ENCODE measurements around the gene MAPT. TPM values are rescaled to one million over a fixed set of nuclear protein-coding genes. Genes with fewer than 3 reads are reported as not detected.

Gene MAPT
- total RNA-seq, 2 donors from 2014 or later: 11.7 to 14.7 TPM

- no peaks in the 10 kb centered on the region for H3K27me3 ChIP-seq (replicated peaks; ENCODE audit: insufficient read depth)
- 72% methylated on average over 5 of the region's 5 CpGs for WGBS
- TF ChIP-seq, protein P1, sequence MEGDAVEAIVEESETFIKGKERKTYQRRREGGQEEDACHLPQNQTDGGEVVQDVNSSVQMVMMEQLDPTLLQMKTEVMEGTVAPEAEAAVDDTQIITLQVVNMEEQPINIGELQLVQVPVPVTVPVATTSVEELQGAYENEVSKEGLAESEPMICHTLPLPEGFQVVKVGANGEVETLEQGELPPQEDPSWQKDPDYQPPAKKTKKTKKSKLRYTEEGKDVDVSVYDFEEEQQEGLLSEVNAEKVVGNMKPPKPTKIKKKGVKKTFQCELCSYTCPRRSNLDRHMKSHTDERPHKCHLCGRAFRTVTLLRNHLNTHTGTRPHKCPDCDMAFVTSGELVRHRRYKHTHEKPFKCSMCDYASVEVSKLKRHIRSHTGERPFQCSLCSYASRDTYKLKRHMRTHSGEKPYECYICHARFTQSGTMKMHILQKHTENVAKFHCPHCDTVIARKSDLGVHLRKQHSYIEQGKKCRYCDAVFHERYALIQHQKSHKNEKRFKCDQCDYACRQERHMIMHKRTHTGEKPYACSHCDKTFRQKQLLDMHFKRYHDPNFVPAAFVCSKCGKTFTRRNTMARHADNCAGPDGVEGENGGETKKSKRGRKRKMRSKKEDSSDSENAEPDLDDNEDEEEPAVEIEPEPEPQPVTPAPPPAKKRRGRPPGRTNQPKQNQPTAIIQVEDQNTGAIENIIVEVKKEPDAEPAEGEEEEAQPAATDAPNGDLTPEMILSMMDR (IDR thresholded peaks at IDR 0.05): no peak
- TF ChIP-seq POLR2AphosphoS5 (IDR thresholded peaks at IDR 0.05) (no peak), POLR2A (IDR thresholded peaks at IDR 0.05) (no peak)
- H3K4me3 ChIP-seq: no peak overlapping the region
- intact Hi-C loops (cut with DNase I): no loop called here
- no peaks in the 10 kb centered on the region for H3K9me3 ChIP-seq
- H3K36me3 ChIP-seq: no peaks in the 10 kb centered on the region
- H3K27ac ChIP-seq: no peak overlapping the region
- DNase-seq (ENCODE audit: low spot score): no peak
- H3K4me1 ChIP-seq (replicated peaks): no peaks in the 10 kb centered on the region
Measured at GRCh38 chr17:45871718-45872117, 22.6 kb upstream of the MAPT start.

GRCh38 chr17:45873728-45874127, 20.6 kb upstream of the MAPT start:
- Histone ChIP-seq H3K27ac (no peak overlapping the region), H3K9me3 (no peaks in the 10 kb centered on the region), H3K4me3 (no peak overlapping the region), H3K4me1 (replicated peaks) (no peaks in the 10 kb centered on the region), H3K36me3 (no peaks in the 10 kb centered on the region), H3K27me3 (replicated peaks; ENCODE audit: insufficient read depth) (no peaks in the 10 kb centered on the region)
- DNase-seq (ENCODE audit: low spot score): no peak
- 29% methylated on average over 6 of the region's 6 CpGs for WGBS
- intact Hi-C loops (cut with DNase I): no loop called here
- TF ChIP-seq POLR2AphosphoS5 (IDR thresholded peaks at IDR 0.05): no peak
- TF ChIP-seq, protein P1 (IDR thresholded peaks at IDR 0.05): no peak
- TF ChIP-seq POLR2A (IDR thresholded peaks at IDR 0.05): no peak

DNA sequence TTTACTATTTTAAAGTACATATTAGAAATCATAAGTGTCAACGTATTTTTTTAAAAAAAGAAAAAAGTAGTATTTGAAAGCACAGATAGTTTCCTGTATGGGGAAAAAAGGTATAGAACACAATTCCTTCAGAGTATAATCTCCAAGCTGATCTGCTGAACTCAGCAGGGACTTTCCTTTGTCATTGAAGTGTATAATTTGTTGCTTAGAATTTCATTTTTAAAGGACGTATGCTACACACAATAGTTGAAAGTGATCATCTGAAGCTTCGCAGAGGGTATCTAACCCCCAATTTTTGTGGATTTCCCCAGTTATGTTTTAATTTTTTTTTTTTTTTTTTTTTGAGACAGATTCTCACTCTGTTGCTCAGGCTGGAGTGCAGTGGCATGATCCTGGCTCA, 20.2 kb upstream of the MAPT start:
- DNase-seq (ENCODE audit: low spot score): no peak
- no peaks in the 10 kb centered on the region for H3K27me3 ChIP-seq (replicated peaks; ENCODE audit: insufficient read depth)
- H3K36me3 ChIP-seq: no peaks in the 10 kb centered on the region
- TF ChIP-seq POLR2AphosphoS5 (IDR thresholded peaks at IDR 0.05) (no peak), POLR2A (IDR thresholded peaks at IDR 0.05) (no peak)
- TF ChIP-seq, protein P1 (IDR thresholded peaks at IDR 0.05): no peak
- intact Hi-C loops (cut with DNase I): no loop called here
- H3K9me3 ChIP-seq: no peaks in the 10 kb centered on the region
- H3K4me3 ChIP-seq: no peak overlapping the region
- no peak overlapping the region for H3K27ac ChIP-seq
- WGBS: 52% methylated on average over 3 of the region's 3 CpGs
- no peaks in the 10 kb centered on the region for H3K4me1 ChIP-seq (replicated peaks)

DNA sequence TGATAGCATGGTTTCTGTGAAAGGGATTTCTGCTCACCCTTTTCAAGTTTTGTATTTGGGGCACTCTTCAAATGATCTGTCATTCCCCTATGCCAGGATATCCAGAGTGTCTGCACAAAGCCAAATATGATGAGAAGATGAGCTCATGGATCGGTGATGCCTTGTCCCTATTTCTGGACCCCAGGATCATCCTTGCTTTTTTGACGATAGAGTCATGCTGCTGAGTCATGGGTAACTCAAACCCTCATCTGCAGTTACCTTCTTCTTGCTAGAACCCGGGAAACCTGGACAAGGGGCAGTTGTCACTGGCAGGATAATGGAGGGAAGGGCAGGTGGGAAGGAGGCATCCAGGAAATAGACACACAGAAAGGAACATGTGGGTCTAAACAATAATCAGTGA, 17.8 kb upstream of the MAPT start:
- 73% methylated on average over 3 of the region's 3 CpGs for WGBS
- Histone ChIP-seq H3K4me3 (no peak overlapping the region), H3K27ac (no peak overlapping the region), H3K36me3 (no peaks in the 10 kb centered on the region), H3K27me3 (replicated peaks; ENCODE audit: insufficient read depth) (no peaks in the 10 kb centered on the region), H3K4me1 (replicated peaks) (no peaks in the 10 kb centered on the region), H3K9me3 (no peaks in the 10 kb centered on the region)
- TF ChIP-seq, protein P1 (IDR thresholded peaks at IDR 0.05): no peak
- TF ChIP-seq POLR2A (IDR thresholded peaks at IDR 0.05) (no peak), POLR2AphosphoS5 (IDR thresholded peaks at IDR 0.05) (no peak)
- intact Hi-C loops (cut with DNase I): no loop called here
- no peak for DNase-seq (ENCODE audit: low spot score)

DNA sequence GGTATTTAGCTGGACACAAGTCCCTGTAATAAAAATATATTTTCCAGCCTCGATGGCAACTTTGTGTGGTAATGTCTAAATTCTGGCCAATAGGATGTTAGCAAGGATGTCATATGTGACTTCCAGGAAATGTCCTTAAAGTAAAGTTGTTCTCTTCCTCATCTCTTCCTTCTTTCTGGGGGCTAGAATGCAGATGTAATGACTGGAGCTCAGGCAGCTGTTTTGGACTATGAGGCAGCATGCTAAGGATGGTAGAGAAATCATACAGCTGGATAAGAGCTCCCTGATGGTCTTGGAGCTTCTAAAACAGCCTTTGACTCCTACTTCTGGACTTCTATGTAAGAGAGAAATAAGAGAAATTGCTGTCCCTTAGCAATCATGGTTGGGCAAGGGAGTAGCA, 16.9 kb upstream of the MAPT start:
- Histone ChIP-seq H3K27me3 (replicated peaks; ENCODE audit: insufficient read depth) (no peaks in the 10 kb centered on the region), H3K4me3 (no peak overlapping the region), H3K4me1 (replicated peaks) (no peaks in the 10 kb centered on the region), H3K36me3 (no peaks in the 10 kb centered on the region), H3K9me3 (no peaks in the 10 kb centered on the region), H3K27ac (no peak overlapping the region)
- intact Hi-C loops (cut with DNase I): no loop called here
- DNase-seq (ENCODE audit: low spot score): no peak
- WGBS: 63% methylated on average over 1 of the region's 1 CpG
- TF ChIP-seq POLR2AphosphoS5 (IDR thresholded peaks at IDR 0.05) (no peak), POLR2A (IDR thresholded peaks at IDR 0.05) (no peak)
- TF ChIP-seq, protein P1 (IDR thresholded peaks at IDR 0.05): no peak

Measured in prostate gland (tissue), 2 donors.